Measurements from ENCODE around the gene THAP3. TPM values are rescaled to one million over a fixed set of nuclear protein-coding genes. Genes with fewer than 3 reads are reported as not detected.
A peak's percentile ranks its signal among the peaks of the same experiment; 100 is the strongest.

Gene THAP3
- total and polyA plus RNA-seq, 5 donors from 2014 or later, result 14.3 to 32.9 (median 23.5) TPM

DNA sequence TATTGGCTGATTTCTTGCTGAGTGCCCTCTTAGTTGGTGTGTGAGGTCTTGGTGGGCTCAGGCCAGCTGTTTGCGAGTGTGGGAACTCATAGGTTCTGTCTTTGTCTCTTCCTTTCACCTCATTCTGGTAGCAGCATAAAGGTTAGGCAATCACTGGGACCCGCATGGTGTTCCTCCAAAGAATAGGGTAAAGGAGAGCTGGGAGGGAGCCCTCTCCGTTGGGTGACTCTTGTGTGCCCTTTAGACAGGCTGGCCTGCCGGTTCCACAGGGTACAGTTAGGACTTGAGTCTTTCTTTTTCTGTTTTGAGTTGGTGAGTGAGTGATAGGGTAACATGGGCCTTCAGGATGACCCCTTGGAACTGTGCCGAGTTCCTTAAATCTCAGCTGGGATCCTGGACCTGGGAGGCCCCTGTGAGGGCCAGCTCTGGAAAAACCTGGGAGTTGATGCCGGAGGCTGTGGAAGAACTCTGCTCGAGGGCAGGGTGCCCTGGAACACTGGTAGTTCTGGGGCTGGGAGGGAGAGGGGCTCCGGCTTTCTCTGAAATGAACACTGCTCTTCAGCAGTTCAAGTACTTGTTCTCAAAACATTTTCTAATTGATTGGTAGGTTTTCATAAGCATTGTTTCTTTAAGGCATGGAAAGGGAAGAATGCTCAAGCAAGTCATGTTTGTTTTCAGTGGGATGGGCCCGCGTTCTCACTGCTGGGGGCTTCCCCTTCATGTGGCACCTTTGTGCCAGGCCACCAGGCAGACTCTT, 2.1 kb upstream of the THAP3 start:
- H3K27ac Mint-ChIP-seq, result peak overlapping the region in 1 of 3 donors; percentile 23
- ATAC-seq (ENCODE audit: low read depth in 2 of 2) (no peak), DNase-seq (no peak)
- Histone ChIP-seq H3K36me3 (ENCODE audit: control insufficient read depth, insufficient read depth, low read length) (peaks cover 22% of the 10 kb centered on the region), H3K27me3 (ENCODE audit: control insufficient read depth, insufficient read depth, low read length) (no peaks in the 10 kb centered on the region), H3K9me3 (ENCODE audit: control insufficient read depth in 2 of 2, low read length in 2 of 2) (no peaks in the 10 kb centered on the region), H3K27ac (ENCODE audit: insufficient read depth, low read length, poor library complexity, severe bottlenecking) (no peak overlapping the region), H3K4me1 (ENCODE audit: control insufficient read depth, insufficient read depth, low read length, poor library complexity, severe bottlenecking) (peaks cover 16% of the 10 kb centered on the region), H3K4me3 (ENCODE audit: low read depth, low read length) (no peak overlapping the region)
- peaks cover 13% of the 10 kb centered on the region for H3K36me3 Mint-ChIP-seq
- H3K4me3 Mint-ChIP-seq, result peak overlapping the region in 3 of 4 donors; percentile 36 to 52 (median 47)
- no peaks in the 10 kb centered on the region for H3K9me3 Mint-ChIP-seq
- H3K27me3 Mint-ChIP-seq, result peaks cover 4% of the 10 kb centered on the region
- peaks cover 3 to 29% (median 15%) of the 10 kb centered on the region in 4 donors for H3K4me1 Mint-ChIP-seq

GRCh38 chr1:6623269-6623965, 1.3 kb upstream of the THAP3 start:
- H3K27ac Mint-ChIP-seq, result no peak overlapping the region
- H3K9me3 Mint-ChIP-seq, result no peaks in the 10 kb centered on the region
- peaks cover 16% of the 10 kb centered on the region for H3K4me1 ChIP-seq (ENCODE audit: control insufficient read depth, insufficient read depth, low read length, poor library complexity, severe bottlenecking)
- H3K27ac ChIP-seq (ENCODE audit: insufficient read depth, low read length, poor library complexity, severe bottlenecking), result no peak overlapping the region
- DNase-seq (no peak), ATAC-seq (ENCODE audit: low read depth in 2 of 2) (no peak)
- peaks cover 4% of the 10 kb centered on the region for H3K27me3 Mint-ChIP-seq
- no peak overlapping the region for H3K4me3 ChIP-seq (ENCODE audit: low read depth, low read length)
- peaks cover 6 to 31% (median 19%) of the 10 kb centered on the region in 4 donors for H3K4me1 Mint-ChIP-seq
- peaks cover 10% of the 10 kb centered on the region for H3K36me3 Mint-ChIP-seq
- H3K4me3 Mint-ChIP-seq, result peak overlapping the region in 3 of 4 donors; percentile 26 to 94 (median 47)
- no peaks in the 10 kb centered on the region for H3K9me3 ChIP-seq (ENCODE audit: control insufficient read depth in 2 of 2, low read length in 2 of 2)
- no peaks in the 10 kb centered on the region for H3K27me3 ChIP-seq (ENCODE audit: control insufficient read depth, insufficient read depth, low read length)
- peaks cover 23% of the 10 kb centered on the region for H3K36me3 ChIP-seq (ENCODE audit: control insufficient read depth, insufficient read depth, low read length)

- Mint-ChIP-seq H3K27ac (peak overlapping the region in 2 of 3 donors; percentile 75 to 88), H3K9me3 (no peaks in the 10 kb centered on the region), H3K4me3 (peak overlapping the region; percentile 88 to 94 (median 94)), H3K27me3 (peaks cover 4% of the 10 kb centered on the region), H3K36me3 (peaks cover 19% of the 10 kb centered on the region), H3K4me1 (peaks cover 6 to 38% (median 21%) of the 10 kb centered on the region in 4 donors)
- DNase-seq, result peak in 1 of 3 donors; percentile 34
- H3K27ac ChIP-seq (ENCODE audit: insufficient read depth, low read length, poor library complexity, severe bottlenecking), result peak overlapping the region; percentile 69
- H3K9me3 ChIP-seq (ENCODE audit: control insufficient read depth in 2 of 2, low read length in 2 of 2), result no peaks in the 10 kb centered on the region
- peak in 1 of 2 donors; percentile 13 for ATAC-seq (ENCODE audit: low read depth in 2 of 2)
- peaks cover 19% of the 10 kb centered on the region for H3K4me1 ChIP-seq (ENCODE audit: control insufficient read depth, insufficient read depth, low read length, poor library complexity, severe bottlenecking)
- H3K4me3 ChIP-seq (ENCODE audit: low read depth, low read length), result peak overlapping the region; percentile 87
- H3K36me3 ChIP-seq (ENCODE audit: control insufficient read depth, insufficient read depth, low read length), result peaks cover 26% of the 10 kb centered on the region
- H3K27me3 ChIP-seq (ENCODE audit: control insufficient read depth, insufficient read depth, low read length), result no peaks in the 10 kb centered on the region
Measured at GRCh38 chr1:6625584-6626149, 999 bp downstream of the THAP3 start.

- H3K36me3 Mint-ChIP-seq, result peaks cover 16% of the 10 kb centered on the region
- no peak overlapping the region for H3K4me3 ChIP-seq (ENCODE audit: low read depth, low read length)
- ATAC-seq (ENCODE audit: low read depth in 2 of 2), result no peak
- H3K27ac ChIP-seq (ENCODE audit: insufficient read depth, low read length, poor library complexity, severe bottlenecking), result no peak overlapping the region
- peaks cover 4% of the 10 kb centered on the region for H3K27me3 Mint-ChIP-seq
- no peaks in the 10 kb centered on the region for H3K27me3 ChIP-seq (ENCODE audit: control insufficient read depth, insufficient read depth, low read length)
- H3K9me3 Mint-ChIP-seq, result no peaks in the 10 kb centered on the region
- peaks cover 14% of the 10 kb centered on the region for H3K36me3 ChIP-seq (ENCODE audit: control insufficient read depth, insufficient read depth, low read length)
- no peaks in the 10 kb centered on the region for H3K9me3 ChIP-seq (ENCODE audit: control insufficient read depth in 2 of 2, low read length in 2 of 2)
- H3K4me1 ChIP-seq (ENCODE audit: control insufficient read depth, insufficient read depth, low read length, poor library complexity, severe bottlenecking), result peaks cover 19% of the 10 kb centered on the region
- peak overlapping the region; percentile 88 to 94 (median 94) for H3K4me3 Mint-ChIP-seq
- no peak for DNase-seq
- peak overlapping the region in 1 of 3 donors; percentile 92 for H3K27ac Mint-ChIP-seq
- H3K4me1 Mint-ChIP-seq, result peaks cover 6 to 38% (median 21%) of the 10 kb centered on the region in 4 donors
Measured at GRCh38 chr1:6627031-6627430, 2.4 kb downstream of the THAP3 start.

DNA sequence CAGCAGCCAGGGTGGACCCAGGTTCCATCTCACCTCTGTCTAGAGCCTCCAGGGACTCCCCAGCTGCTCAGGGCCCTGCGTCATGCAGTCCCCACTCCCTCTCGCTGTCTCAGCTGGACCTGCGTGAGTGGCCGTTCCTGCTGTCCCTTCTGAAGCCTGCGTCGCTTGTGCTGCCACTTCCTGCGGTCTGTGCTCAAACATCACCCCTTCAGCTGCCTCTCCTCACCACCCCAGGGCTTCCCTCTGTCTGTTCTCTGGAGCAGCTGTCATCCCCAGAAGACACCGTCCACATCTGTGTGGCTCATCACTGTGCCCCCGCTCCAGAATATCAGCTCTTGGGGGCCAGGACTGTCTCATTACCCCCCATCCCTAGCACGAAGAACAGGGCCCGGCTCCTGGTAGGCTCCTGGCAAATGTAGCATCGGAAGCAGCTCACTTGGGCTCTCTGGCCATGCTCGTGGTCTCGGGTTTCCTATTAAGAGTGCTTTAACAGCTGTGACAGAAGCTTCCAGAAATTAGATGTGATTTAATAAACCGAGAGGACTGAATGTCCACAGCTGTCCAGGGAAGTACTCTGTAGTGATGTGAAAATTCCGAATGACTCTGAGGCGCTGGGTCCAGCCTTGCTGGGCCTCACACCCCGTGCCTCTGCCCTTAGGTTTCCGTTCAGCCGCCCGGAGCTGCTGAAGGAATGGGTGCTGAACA, 3.3 kb downstream of the THAP3 start:
- ATAC-seq (ENCODE audit: low read depth in 2 of 2) (no peak), DNase-seq (no peak)
- Mint-ChIP-seq H3K4me3 (peak overlapping the region; percentile 66 to 94 (median 84)), H3K9me3 (no peaks in the 10 kb centered on the region), H3K27ac (peak overlapping the region in 2 of 3 donors; percentile 81 to 92), H3K27me3 (peaks cover under 1% of the 10 kb centered on the region), H3K4me1 (peaks cover 6 to 38% (median 21%) of the 10 kb centered on the region in 4 donors), H3K36me3 (peaks cover 10% of the 10 kb centered on the region)
- no peaks in the 10 kb centered on the region for H3K27me3 ChIP-seq (ENCODE audit: control insufficient read depth, insufficient read depth, low read length)
- H3K27ac ChIP-seq (ENCODE audit: insufficient read depth, low read length, poor library complexity, severe bottlenecking), result no peak overlapping the region
- H3K36me3 ChIP-seq (ENCODE audit: control insufficient read depth, insufficient read depth, low read length), result peaks cover 22% of the 10 kb centered on the region
- no peak overlapping the region for H3K4me3 ChIP-seq (ENCODE audit: low read depth, low read length)
- H3K9me3 ChIP-seq (ENCODE audit: control insufficient read depth in 2 of 2, low read length in 2 of 2), result no peaks in the 10 kb centered on the region
- H3K4me1 ChIP-seq (ENCODE audit: control insufficient read depth, insufficient read depth, low read length, poor library complexity, severe bottlenecking), result peaks cover 19% of the 10 kb centered on the region

DNA sequence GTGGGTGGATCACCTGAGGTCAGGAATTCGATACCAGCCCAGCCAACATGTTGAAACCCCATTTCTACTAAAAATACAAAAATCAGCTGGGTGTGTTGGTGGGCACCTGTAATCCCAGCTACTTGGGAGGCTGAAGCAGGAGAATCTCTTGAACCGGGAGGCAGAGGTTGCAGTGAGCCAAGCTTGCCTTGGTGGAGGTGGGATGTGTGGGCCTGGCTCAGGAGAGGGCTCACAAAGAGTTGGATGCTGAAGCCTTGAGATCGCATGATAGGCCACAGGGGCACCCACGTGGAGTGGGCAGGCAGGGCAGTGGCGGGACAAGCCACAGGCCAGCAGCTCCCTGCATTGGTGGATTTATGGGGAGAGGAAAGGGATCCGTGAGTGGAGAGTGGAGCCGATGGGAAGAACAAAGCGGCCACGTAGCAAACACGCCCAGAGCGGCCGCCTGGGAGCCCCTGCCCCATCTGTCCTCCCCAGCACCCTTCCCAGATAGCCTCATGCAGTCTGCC, 4.4 kb downstream of the THAP3 start:
- Histone ChIP-seq H3K4me1 (ENCODE audit: control insufficient read depth, insufficient read depth, low read length, poor library complexity, severe bottlenecking) (peaks cover 19% of the 10 kb centered on the region), H3K27me3 (ENCODE audit: control insufficient read depth, insufficient read depth, low read length) (no peaks in the 10 kb centered on the region), H3K9me3 (ENCODE audit: control insufficient read depth in 2 of 2, low read length in 2 of 2) (no peaks in the 10 kb centered on the region), H3K4me3 (ENCODE audit: low read depth, low read length) (no peak overlapping the region), H3K27ac (ENCODE audit: insufficient read depth, low read length, poor library complexity, severe bottlenecking) (no peak overlapping the region), H3K36me3 (ENCODE audit: control insufficient read depth, insufficient read depth, low read length) (peaks cover 31% of the 10 kb centered on the region)
- H3K4me1 Mint-ChIP-seq, result peaks cover 6 to 35% (median 21%) of the 10 kb centered on the region in 4 donors
- no peaks in the 10 kb centered on the region for H3K9me3 Mint-ChIP-seq
- ATAC-seq (ENCODE audit: low read depth in 2 of 2), result no peak
- no peak overlapping the region for H3K4me3 Mint-ChIP-seq
- H3K27ac Mint-ChIP-seq, result no peak overlapping the region
- no peaks in the 10 kb centered on the region for H3K27me3 Mint-ChIP-seq
- DNase-seq, result no peak
- H3K36me3 Mint-ChIP-seq, result peaks cover 18% of the 10 kb centered on the region

DNA sequence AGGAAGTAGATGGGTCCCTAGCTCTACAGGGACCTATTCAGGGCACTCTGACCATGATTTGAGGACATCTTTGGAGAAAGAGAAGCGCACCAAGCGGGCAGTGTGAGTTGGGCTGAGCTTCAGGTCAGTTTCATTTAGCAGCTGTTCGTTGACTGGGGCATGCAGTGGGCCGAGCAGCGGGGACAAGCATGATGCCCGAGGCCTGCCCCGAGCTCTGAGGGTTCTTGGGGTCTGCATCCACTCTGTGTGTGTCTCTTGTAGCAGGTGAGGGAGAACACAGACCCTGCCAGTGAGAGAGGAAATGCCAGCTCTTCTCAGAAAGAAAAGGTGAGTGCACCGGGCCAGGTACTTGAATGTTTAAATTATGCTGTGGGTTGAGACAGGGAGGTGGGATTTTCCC, 5.4 kb downstream of the THAP3 start:
- peaks cover 21% of the 10 kb centered on the region for H3K36me3 Mint-ChIP-seq
- H3K27me3 Mint-ChIP-seq, result no peaks in the 10 kb centered on the region
- H3K4me3 Mint-ChIP-seq, result no peak overlapping the region
- no peak overlapping the region for H3K27ac ChIP-seq (ENCODE audit: insufficient read depth, low read length, poor library complexity, severe bottlenecking)
- H3K4me3 ChIP-seq (ENCODE audit: low read depth, low read length), result no peak overlapping the region
- no peaks in the 10 kb centered on the region for H3K9me3 ChIP-seq (ENCODE audit: control insufficient read depth in 2 of 2, low read length in 2 of 2)
- peaks cover 6 to 30% (median 21%) of the 10 kb centered on the region in 4 donors for H3K4me1 Mint-ChIP-seq
- peaks cover 14% of the 10 kb centered on the region for H3K4me1 ChIP-seq (ENCODE audit: control insufficient read depth, insufficient read depth, low read length, poor library complexity, severe bottlenecking)
- H3K27me3 ChIP-seq (ENCODE audit: control insufficient read depth, insufficient read depth, low read length), result no peaks in the 10 kb centered on the region
- ATAC-seq (ENCODE audit: low read depth in 2 of 2) (no peak), DNase-seq (no peak)
- H3K27ac Mint-ChIP-seq, result peak overlapping the region in 1 of 3 donors; percentile 69
- H3K9me3 Mint-ChIP-seq, result no peaks in the 10 kb centered on the region
- H3K36me3 ChIP-seq (ENCODE audit: control insufficient read depth, insufficient read depth, low read length), result peaks cover 35% of the 10 kb centered on the region
